SU-DHL-6 (cell line): Measurements from ENCODE around the gene NDUFB6.

ENCODE experiments used
- CTCF ChIP-seq: fragments of 200-600 bp; sonication (generic); IDR thresholded peaks from one replicate; pipeline ENCODE4 v1.5.1; 2017; ENCODE audit warnings: antibody characterized with exemption, mild to moderate bottlenecking, low read length, moderate library complexity; ENCODE audit not compliant: insufficient read depth, poor library complexity, severe bottlenecking
- EZH2phosphoT487 ChIP-seq: fragments of 200-600 bp; sonication (generic), shearing (Covaris generic); conservative IDR thresholded peaks from 2 replicates; pipeline ENCODE4 v1.6.1; 2018; ENCODE audit warnings: mild to moderate bottlenecking, antibody characterized with exemption, low read length, moderate library complexity, mixed read lengths

- TF ChIP-seq CTCF (no peak), EZH2phosphoT487 (no peak)
These were observed 29.9 kb downstream of the NDUFB6 start for GRCh38 chr9:32543047-32543446.
